Activated T-cell treated with anti-CD3 and anti-CD28 coated beads for 48 hours (primary cell): ENCODE results near the gene SLC9A9.
"Not testable (repeated sequence)": the region's sequence is repeated elsewhere in the genome, so short reads cannot be mapped to it uniquely, and the experiment has no call there.

Source experiments
- DNase-seq: peaks from one replicate; pipeline ENCODE4 v3.0.0-alpha.2; 2020; ENCODE audit warnings: low read depth

SLC9A9 gene

GRCh38 chr3:143450632-143451031 lies 397.6 kb downstream of the SLC9A9 start:
- no peak for DNase-seq

- no peak for DNase-seq
These were observed 400.8 kb downstream of the SLC9A9 start for GRCh38 chr3:143447491-143447890.

- no peak for DNase-seq
These were observed 403.1 kb downstream of the SLC9A9 start for GRCh38 chr3:143445118-143445517.

GRCh38 chr3:143443851-143444331 lies 404.4 kb downstream of the SLC9A9 start:
- no peak for DNase-seq

GRCh38 chr3:143442814-143443447 lies 405.3 kb downstream of the SLC9A9 start:
- no peak for DNase-seq

GRCh38 chr3:143441516-143442171 lies 406.6 kb downstream of the SLC9A9 start:
- no peak for DNase-seq

GRCh38 chr3:143439817-143440216 lies 408.5 kb downstream of the SLC9A9 start:
- no peak for DNase-seq

- DNase-seq, result no peak
These were observed 410.9 kb downstream of the SLC9A9 start for GRCh38 chr3:143437405-143437804.

GRCh38 chr3:143436231-143436930 lies 411.9 kb downstream of the SLC9A9 start:
- no peak for DNase-seq

GRCh38 chr3:143433787-143434378 lies 414.4 kb downstream of the SLC9A9 start:
- DNase-seq, result no peak

GRCh38 chr3:143431298-143431697 lies 417.0 kb downstream of the SLC9A9 start:
- DNase-seq, result not testable (repeated sequence)

- no peak for DNase-seq
These were observed 417.7 kb downstream of the SLC9A9 start for GRCh38 chr3:143430568-143430967.

GRCh38 chr3:143429628-143430514 lies 418.4 kb downstream of the SLC9A9 start:
- no peak for DNase-seq

- DNase-seq, result no peak
These were observed 420.0 kb downstream of the SLC9A9 start for GRCh38 chr3:143428294-143428693.

GRCh38 chr3:143427631-143428030 lies 420.6 kb downstream of the SLC9A9 start:
- no peak for DNase-seq

- DNase-seq, result no peak
These were observed 423.4 kb downstream of the SLC9A9 start for GRCh38 chr3:143424874-143425273.

GRCh38 chr3:143421556-143421955 lies 426.7 kb downstream of the SLC9A9 start:
- no peak for DNase-seq

- no peak for DNase-seq
These were observed 428.7 kb downstream of the SLC9A9 start for GRCh38 chr3:143419611-143420010.

- DNase-seq, result no peak
These were observed 429.9 kb downstream of the SLC9A9 start for GRCh38 chr3:143418391-143418790.

GRCh38 chr3:143416229-143416628 lies 432.0 kb downstream of the SLC9A9 start:
- DNase-seq, result no peak

- DNase-seq, result no peak
These were observed 433.6 kb downstream of the SLC9A9 start for GRCh38 chr3:143414571-143415253.
